K562 (cell line): ENCODE data around the gene PCMTD2. TPM values are rescaled to one million over a fixed set of nuclear protein-coding genes. Genes with fewer than 3 reads are reported as not detected.

Experiments
- BHLHE40 ChIP-seq: IDR thresholded peaks from 2 replicates; pipeline ENCODE4 v1.6.1; 2011; ENCODE audit warnings: low read length, improper control_type of control experiment
- FOXM1 ChIP-seq, 2 experiments: fragments of 450-650 bp in 1 of 2; sonication (generic) in 1 of 2; formaldehyde crosslinking in 1 of 2; IDR thresholded peaks; 2 replicates each; pipeline versions ENCODE4 v1.6.1 to v1.9.0; 2017 to 2022; ENCODE audit warnings: low read depth in 2 of 2, mild to moderate bottlenecking in 2 of 2, missing genetic modification reagents in 1 of 2, moderate library complexity in 1 of 2
- FOXP1 ChIP-seq: sonication (generic); formaldehyde crosslinking; IDR thresholded peaks from 2 replicates; pipeline ENCODE4 v1.8.0; 2022; ENCODE audit warnings: mild to moderate bottlenecking, missing genetic modification reagents
- HCFC1 ChIP-seq: IDR thresholded peaks from 2 replicates; pipeline ENCODE4 v1.6.1; 2012; ENCODE audit warnings: low read depth, low read length, improper control_type of control experiment
- JUN ChIP-seq, 2 experiments: sonication (generic) in 1 of 2; formaldehyde crosslinking in 1 of 2; IDR thresholded peaks; 2 replicates each; pipeline versions ENCODE4 v1.6.1 to v1.8.0; 2012 to 2022; ENCODE audit warnings: borderline replicate concordance in 2 of 2, mild to moderate bottlenecking in 2 of 2, improper control_type of control experiment in 1 of 2, low read depth in 1 of 2, low read length in 1 of 2, missing genetic modification reagents in 1 of 2
- KAT2B ChIP-seq: IDR thresholded peaks from one replicate; pipeline ENCODE4 v1.6.1; 2012; ENCODE audit warnings: low read depth, mild to moderate bottlenecking, control low read depth, inconsistent platforms, low read length, moderate library complexity
- MAFG ChIP-seq: fragments of 450-650 bp; conservative IDR thresholded peaks from 2 replicates; pipeline ENCODE4 v1.6.1; 2016; ENCODE audit warnings: missing genetic modification characterization, missing compliant biosample characterization
- MCM2 ChIP-seq: fragments of 450-650 bp; IDR thresholded peaks from 2 replicates; pipeline ENCODE4 v1.6.1; 2017; ENCODE audit warnings: low read depth, mild to moderate bottlenecking
- MEF2A ChIP-seq: IDR thresholded peaks from 2 replicates; pipeline ENCODE4 v1.6.1; 2011; ENCODE audit warnings: low read depth, mild to moderate bottlenecking, low read length, moderate library complexity; ENCODE audit not compliant: control insufficient read depth
- MYNN ChIP-seq, 2 experiments: sonication (generic); formaldehyde crosslinking in 1 of 2; IDR thresholded peaks; 2 replicates each; pipeline versions ENCODE4 v1.5.0 to v1.6.1; 2016 to 2020; ENCODE audit warnings: antibody characterized with exemption in 1 of 2, missing genetic modification reagents in 1 of 2
- NFXL1 ChIP-seq: fragments of 450-650 bp; formaldehyde crosslinking; IDR thresholded peaks from 2 replicates; pipeline ENCODE4 v1.4.0; 2021; ENCODE audit warnings: mild to moderate bottlenecking
- PCBP2 ChIP-seq: fragments of 200-400 bp; formaldehyde crosslinking; IDR thresholded peaks from 2 replicates; pipeline ENCODE4 v1.6.1; 2018; ENCODE audit warnings: low read length, low read depth, mild to moderate bottlenecking, moderate library complexity; ENCODE audit not compliant: poor library complexity, severe bottlenecking
- PURB ChIP-seq: sonication (generic); formaldehyde crosslinking; IDR thresholded peaks from 2 replicates; pipeline ENCODE4 v1.9.0; 2021; ENCODE audit warnings: low read depth, mild to moderate bottlenecking, missing genetic modification reagents
- ZNF175 ChIP-seq: fragments of 200-800 bp; sonication (Bioruptor generic); IDR thresholded peaks from 2 replicates; pipeline ENCODE4 v1.6.1; 2016; ENCODE audit warnings: low read depth, mild to moderate bottlenecking, missing genetic modification characterization, missing compliant biosample characterization
- ZNF551 ChIP-seq: fragments of 250-450 bp; sonication (Bioruptor Pico); IDR thresholded peaks from 2 replicates; pipeline ENCODE4 v1.5.0; 2021; ENCODE audit warnings: mild to moderate bottlenecking, moderate library complexity
- ZNF778 ChIP-seq: fragments of 450-650 bp; formaldehyde crosslinking; IDR thresholded peaks from 2 replicates; pipeline ENCODE4 v1.4.0; 2020; ENCODE audit warnings: mild to moderate bottlenecking, moderate library complexity
- polyA plus RNA-seq, 8 experiments: library from polyadenylated mRNA; depleted of rRNA in 4 of 8; stranded (reverse) in 5 of 8; unstranded in 3 of 8; fragments of >200 nt; fragmentation: Nextera tagmentation in 2 of 8; fragmentation: Illumina TruSeq in 1 of 8; extraction: Ambion mirVana in 2 of 8; extraction: Trizol in 1 of 8; gene quantifications; 2 replicates each; pipeline versions ENCODE4 v1.2.1 to v1.2.3, GENCODE V29; 2011 to 2014; ENCODE audit warnings: inconsistent platforms in 1 of 8, missing spikeins in 1 of 8
- total RNA-seq, 7 experiments: library from RNA; depleted of rRNA in 6 of 7; stranded (reverse); fragments of >200 nt in 6 of 7; fragmentation: Illumina TruSeq in 2 of 7; extraction: Trizol in 2 of 7; gene quantifications; 2 replicates each; pipeline versions ENCODE4 v1.2.1 to v1.2.3, GENCODE V29; 2011 to 2021; ENCODE audit warnings: low replicate concordance in 1 of 7
- TF ChIP-seq, protein P1 (sequence below): fragments of 250-450 bp; sonication (Bioruptor Pico); IDR thresholded peaks from 2 replicates; pipeline ENCODE4 v1.4.0; 2020; ENCODE audit warnings: borderline replicate concordance
- TF ChIP-seq, protein P2 (sequence below): sonication (generic); formaldehyde crosslinking; IDR thresholded peaks from 2 replicates; pipeline ENCODE4 v1.8.1; 2023; ENCODE audit warnings: mild to moderate bottlenecking, missing genetic modification reagents
- TF ChIP-seq, protein P3 (sequence below): fragments of 450-650 bp; formaldehyde crosslinking; IDR thresholded peaks from 2 replicates; pipeline ENCODE4 v1.4.0; 2020; ENCODE audit warnings: mild to moderate bottlenecking, moderate library complexity
- TF ChIP-seq, protein P4 (sequence below), 2 experiments: fragments of 250-450 bp in 1 of 2; fragments of 450-650 bp in 1 of 2; sonication (Bioruptor Pico) in 1 of 2; IDR thresholded peaks; 2 replicates each; pipeline versions ENCODE4 v1.6.1 to v1.8.0; 2016 to 2021; ENCODE audit warnings: mild to moderate bottlenecking in 2 of 2, moderate library complexity in 2 of 2, missing compliant biosample characterization in 1 of 2, missing genetic modification characterization in 1 of 2

PCMTD2 gene
- total and polyA plus RNA-seq, 9 of the 15 experiments (the other 6 are each of a cell fraction or from before 2014, with no cell fraction given), result 11.3 to 49.3 (median 28.4) TPM

DNA sequence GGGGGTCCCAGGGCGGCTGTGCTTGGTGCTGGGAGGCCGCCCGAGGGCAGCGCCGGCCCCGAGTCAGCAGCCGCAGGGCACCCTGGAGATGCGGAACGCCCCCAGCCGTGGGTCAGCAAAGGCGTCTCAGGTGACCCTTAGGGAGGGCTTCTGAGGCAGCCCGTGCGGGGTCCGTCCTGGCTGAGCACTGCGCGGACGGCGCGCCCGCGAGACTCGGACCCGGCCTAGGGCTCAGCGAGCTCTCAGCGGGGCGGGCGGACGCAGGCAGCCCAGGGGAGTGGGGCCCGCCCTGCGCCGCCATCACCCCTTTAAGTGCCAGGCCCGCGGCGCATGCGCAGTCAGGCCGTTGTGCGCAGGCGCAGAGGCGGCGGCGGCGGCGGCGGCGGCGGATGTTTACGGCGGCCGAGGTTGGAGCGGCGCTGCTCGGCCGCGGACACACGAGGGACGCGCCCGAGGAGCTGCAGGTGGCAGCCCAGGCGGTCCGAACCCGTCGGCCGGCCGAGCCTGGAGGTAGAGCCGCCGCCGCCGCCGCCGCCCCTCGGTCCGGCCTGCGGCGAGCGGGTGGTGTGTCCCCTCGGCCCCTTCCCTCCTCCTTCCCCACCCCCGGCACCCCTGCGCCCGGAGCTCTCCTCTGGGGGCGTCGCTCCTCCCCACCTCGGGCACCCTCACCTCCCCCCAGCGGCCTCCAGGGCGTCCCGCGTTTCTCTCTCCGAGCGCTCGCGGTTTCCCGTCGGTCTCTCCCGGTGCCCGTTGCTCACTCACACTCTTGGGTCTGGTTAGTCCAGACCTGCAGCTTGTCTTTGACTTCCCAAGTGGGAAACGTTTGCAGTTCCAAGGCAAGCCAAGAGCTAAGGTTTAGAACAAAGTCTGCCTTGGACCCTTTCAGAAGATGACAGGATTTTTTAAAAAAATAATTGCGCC, at the start of gene PCMTD2 (continued):
- TF ChIP-seq, protein P1, sequence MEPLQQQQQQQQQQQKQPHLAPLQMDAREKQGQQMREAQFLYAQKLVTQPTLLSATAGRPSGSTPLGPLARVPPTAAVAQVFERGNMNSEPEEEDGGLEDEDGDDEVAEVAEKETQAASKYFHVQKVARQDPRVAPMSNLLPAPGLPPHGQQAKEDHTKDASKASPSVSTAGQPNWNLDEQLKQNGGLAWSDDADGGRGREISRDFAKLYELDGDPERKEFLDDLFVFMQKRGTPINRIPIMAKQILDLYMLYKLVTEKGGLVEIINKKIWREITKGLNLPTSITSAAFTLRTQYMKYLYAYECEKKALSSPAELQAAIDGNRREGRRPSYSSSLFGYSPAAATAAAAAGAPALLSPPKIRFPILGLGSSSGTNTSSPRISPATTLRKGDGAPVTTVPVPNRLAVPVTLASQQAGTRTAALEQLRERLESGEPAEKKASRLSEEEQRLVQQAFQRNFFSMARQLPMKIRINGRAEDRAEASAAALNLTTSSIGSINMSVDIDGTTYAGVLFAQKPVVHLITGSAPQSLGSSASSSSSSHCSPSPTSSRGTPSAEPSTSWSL (CRISPR knock-in tag), result 0 out of 2 replicates have a peak, but pooled peaks have one; percentile 32
- TF ChIP-seq, protein P2, sequence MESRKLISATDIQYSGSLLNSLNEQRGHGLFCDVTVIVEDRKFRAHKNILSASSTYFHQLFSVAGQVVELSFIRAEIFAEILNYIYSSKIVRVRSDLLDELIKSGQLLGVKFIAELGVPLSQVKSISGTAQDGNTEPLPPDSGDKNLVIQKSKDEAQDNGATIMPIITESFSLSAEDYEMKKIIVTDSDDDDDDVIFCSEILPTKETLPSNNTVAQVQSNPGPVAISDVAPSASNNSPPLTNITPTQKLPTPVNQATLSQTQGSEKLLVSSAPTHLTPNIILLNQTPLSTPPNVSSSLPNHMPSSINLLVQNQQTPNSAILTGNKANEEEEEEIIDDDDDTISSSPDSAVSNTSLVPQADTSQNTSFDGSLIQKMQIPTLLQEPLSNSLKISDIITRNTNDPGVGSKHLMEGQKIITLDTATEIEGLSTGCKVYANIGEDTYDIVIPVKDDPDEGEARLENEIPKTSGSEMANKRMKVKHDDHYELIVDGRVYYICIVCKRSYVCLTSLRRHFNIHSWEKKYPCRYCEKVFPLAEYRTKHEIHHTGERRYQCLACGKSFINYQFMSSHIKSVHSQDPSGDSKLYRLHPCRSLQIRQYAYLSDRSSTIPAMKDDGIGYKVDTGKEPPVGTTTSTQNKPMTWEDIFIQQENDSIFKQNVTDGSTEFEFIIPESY (CRISPR knock-in tag), result peak; percentile 92
- TF ChIP-seq BHLHE40, result no peak
- TF ChIP-seq, protein P3, sequence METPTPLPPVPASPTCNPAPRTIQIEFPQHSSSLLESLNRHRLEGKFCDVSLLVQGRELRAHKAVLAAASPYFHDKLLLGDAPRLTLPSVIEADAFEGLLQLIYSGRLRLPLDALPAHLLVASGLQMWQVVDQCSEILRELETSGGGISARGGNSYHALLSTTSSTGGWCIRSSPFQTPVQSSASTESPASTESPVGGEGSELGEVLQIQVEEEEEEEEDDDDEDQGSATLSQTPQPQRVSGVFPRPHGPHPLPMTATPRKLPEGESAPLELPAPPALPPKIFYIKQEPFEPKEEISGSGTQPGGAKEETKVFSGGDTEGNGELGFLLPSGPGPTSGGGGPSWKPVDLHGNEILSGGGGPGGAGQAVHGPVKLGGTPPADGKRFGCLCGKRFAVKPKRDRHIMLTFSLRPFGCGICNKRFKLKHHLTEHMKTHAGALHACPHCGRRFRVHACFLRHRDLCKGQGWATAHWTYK, result peak; percentile 73; the same call in 1 of the 2 replicates
- no peak for TF ChIP-seq MAFG (tag)
- peak; percentile 97 for TF ChIP-seq FOXP1 (CRISPR knock-in tag)
- TF ChIP-seq NFXL1, result no peak
- TF ChIP-seq HCFC1, result 0 out of 2 replicates have a peak, but pooled peaks have one; percentile 10
- TF ChIP-seq MEF2A, result no peak
- no peak for TF ChIP-seq MYNN (IDR thresholded peaks at IDR 0.05)
- no peak for TF ChIP-seq MYNN (CRISPR knock-in tag; IDR thresholded peaks at IDR 0.05)
- no peak for TF ChIP-seq JUN (IDR thresholded peaks at IDR 0.05; ENCODE audit: borderline replicate concordance, low read depth, low read length)
- TF ChIP-seq JUN (CRISPR knock-in tag; IDR thresholded peaks at IDR 0.05; ENCODE audit: borderline replicate concordance), result peak; percentile 37; the same call in 1 of the 2 replicates
- no peak for TF ChIP-seq PURB (CRISPR knock-in tag)
- TF ChIP-seq, protein P4, sequence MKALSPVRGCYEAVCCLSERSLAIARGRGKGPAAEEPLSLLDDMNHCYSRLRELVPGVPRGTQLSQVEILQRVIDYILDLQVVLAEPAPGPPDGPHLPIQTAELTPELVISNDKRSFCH (CRISPR knock-in tag; IDR thresholded peaks at IDR 0.05), result no peak
- TF ChIP-seq, protein P4 (tag; IDR thresholded peaks at IDR 0.05), result peak; percentile 59; the same call in 1 of the 2 replicates
- no peak for TF ChIP-seq ZNF175 (CRISPR knock-in tag)
- no peak for TF ChIP-seq KAT2B
- TF ChIP-seq ZNF778, result no peak
- no peak for TF ChIP-seq PCBP2
- no peak for TF ChIP-seq MCM2
- no peak for TF ChIP-seq ZNF551
- TF ChIP-seq FOXM1 (IDR thresholded peaks at IDR 0.05; ENCODE audit: low read depth), result no peak
- TF ChIP-seq FOXM1 (CRISPR knock-in tag; IDR thresholded peaks at IDR 0.05; ENCODE audit: low read depth), result peak; percentile 96; the same call in 1 of the 2 replicates
